Upper lobe of left lung (tissue), 6 donors: ENCODE measurements around the gene ZNF816. TPM values are rescaled to one million over a fixed set of nuclear protein-coding genes. Genes with fewer than 3 reads are reported as not detected.
"Not testable (repeated sequence)": the region's sequence is repeated elsewhere in the genome, so short reads cannot be mapped to it uniquely, and the experiment has no call there.

ENCODE experiments used
- ATAC-seq, 2 donors: fragments of 200-7000 bp; cut with Tn5 transposase; one replicate each; pipeline ENCODE4 v1.9.1; 2022; ENCODE audit warnings: mild to moderate bottlenecking in 2 of 2, moderate library complexity in 2 of 2; ENCODE audit not compliant: low FRiP score in 2 of 2
- DNase-seq, 2 donors: peaks; one replicate each; pipeline ENCODE4 v3.0.0-alpha.2; 2019 to 2020
- H3K27ac ChIP-seq, 4 donors: fragments of 200-600 bp; sonication (generic); one replicate each; pipeline ENCODE4 v1.5.1; 2016 to 2019
- H3K27me3 ChIP-seq, 4 donors: fragments of 200-600 bp; sonication (generic); one replicate each; pipeline ENCODE4 v1.5.1; 2017 to 2019
- H3K36me3 ChIP-seq, 4 donors: fragments of 200-600 bp; sonication (generic); one replicate each; pipeline ENCODE4 v1.5.1; 2016 to 2019
- H3K4me1 ChIP-seq, 4 donors: fragments of 200-600 bp; sonication (generic); one replicate each; pipeline ENCODE4 v1.5.1; 2018 to 2019
- H3K4me3 ChIP-seq, 4 donors: fragments of 200-600 bp; sonication (generic); one replicate each; pipeline ENCODE4 v1.5.1; 2017 to 2019; ENCODE audit warnings: mild to moderate bottlenecking in 2 of 4, moderate library complexity in 1 of 4
- H3K9me3 ChIP-seq, 4 donors: fragments of 200-600 bp; sonication (generic); one replicate each; pipeline ENCODE4 v1.5.1; 2018 to 2019
- EP300 ChIP-seq, 4 donors: sonication (generic); formaldehyde crosslinking; IDR thresholded peaks; one replicate each; pipeline ENCODE4 v1.5.1; 2017; ENCODE audit warnings: antibody characterized with exemption in 4 of 4, control low read depth in 2 of 4
- POLR2A ChIP-seq, 4 donors: fragments of 450-650 bp; IDR thresholded peaks; one replicate each; pipeline ENCODE4 v1.5.1; 2016 to 2017; ENCODE audit warnings: antibody characterized with exemption in 4 of 4, mild to moderate bottlenecking in 2 of 4
- POLR2AphosphoS5 ChIP-seq, 2 donors: sonication (generic); formaldehyde crosslinking; IDR thresholded peaks; one replicate each; pipeline ENCODE4 v1.5.1; 2017; ENCODE audit warnings: antibody characterized with exemption in 2 of 2
- WGBS, 2 donors: methylation state at CpG; one replicate each; pipeline ENCODE4 v1.1.5; 2017 to 2018; 5-methylcytosine and 5-hydroxymethylcytosine counted together
- total RNA-seq, 6 donors: library from RNA; depleted of rRNA in 4 of 6; stranded (reverse); fragments of >200 nt in 4 of 6; gene quantifications; one replicate each; pipeline versions ENCODE4 v1.1.0 to v1.2.1, GENCODE V29; 2016 to 2021
- TF ChIP-seq, protein P1 (sequence below), 6 experiments: fragments of 450-650 bp in 4 of 6; fragments of 200-600 bp in 2 of 6; sonication (generic) in 2 of 6; IDR thresholded peaks; one replicate each; pipeline ENCODE4 v1.5.1; 2016 to 2019; ENCODE audit warnings: antibody characterized with exemption in 6 of 6
- donor health status: DM: no; HTN: no; CAD: no; lungs with moderate emphysema.
- donor health status: DM: no; HTN: yes; CAD: no; lungs with severe emphysema.

Gene ZNF816
- total RNA-seq, 6 donors from 2014 or later = 6.7 to 14.6 (median 8.8) TPM

DNA sequence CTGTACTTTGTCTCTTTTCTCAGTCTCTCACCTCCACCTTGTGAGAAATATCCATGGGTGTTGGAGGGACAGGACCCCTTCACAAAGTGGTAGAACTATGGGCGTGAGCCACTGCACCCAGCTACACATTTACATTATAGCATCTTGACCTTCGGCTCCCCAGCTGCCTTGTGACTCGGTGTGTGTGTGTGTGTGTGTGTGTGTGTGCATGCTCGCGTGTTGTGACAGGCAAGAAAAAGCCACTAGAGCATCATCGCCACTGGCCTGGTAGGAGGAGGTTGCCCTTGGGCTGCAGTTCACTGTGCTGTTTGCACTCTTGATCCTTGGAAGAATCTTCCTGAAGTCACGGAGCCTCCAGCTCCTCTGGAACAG is 25.7 kb downstream of the ZNF816 start:
- H3K27me3 ChIP-seq = no peaks in the 10 kb centered on the region
- H3K27ac ChIP-seq = peak overlapping the region in 1 of 4 donors; percentile 21
- DNase-seq (no peak), ATAC-seq (peak in 1 of 2 donors; percentile 15)
- peaks cover 0 to 8% (median 0%) of the 10 kb centered on the region in 4 donors for H3K9me3 ChIP-seq
- H3K4me3 ChIP-seq = no peak overlapping the region
- WGBS, 2 donors = 76 to 85% methylated on average over 6 to 7 of the region's 7 CpGs
- peaks cover 0 to 18% (median 7%) of the 10 kb centered on the region in 4 donors for H3K4me1 ChIP-seq
- peaks cover 0 to 4% (median 0%) of the 10 kb centered on the region in 4 donors for H3K36me3 ChIP-seq
- TF ChIP-seq POLR2AphosphoS5 (IDR thresholded peaks at IDR 0.05) (no peak), POLR2A (IDR thresholded peaks at IDR 0.05) (no peak), EP300 (IDR thresholded peaks at IDR 0.05) (no peak)
- TF ChIP-seq, protein P1, sequence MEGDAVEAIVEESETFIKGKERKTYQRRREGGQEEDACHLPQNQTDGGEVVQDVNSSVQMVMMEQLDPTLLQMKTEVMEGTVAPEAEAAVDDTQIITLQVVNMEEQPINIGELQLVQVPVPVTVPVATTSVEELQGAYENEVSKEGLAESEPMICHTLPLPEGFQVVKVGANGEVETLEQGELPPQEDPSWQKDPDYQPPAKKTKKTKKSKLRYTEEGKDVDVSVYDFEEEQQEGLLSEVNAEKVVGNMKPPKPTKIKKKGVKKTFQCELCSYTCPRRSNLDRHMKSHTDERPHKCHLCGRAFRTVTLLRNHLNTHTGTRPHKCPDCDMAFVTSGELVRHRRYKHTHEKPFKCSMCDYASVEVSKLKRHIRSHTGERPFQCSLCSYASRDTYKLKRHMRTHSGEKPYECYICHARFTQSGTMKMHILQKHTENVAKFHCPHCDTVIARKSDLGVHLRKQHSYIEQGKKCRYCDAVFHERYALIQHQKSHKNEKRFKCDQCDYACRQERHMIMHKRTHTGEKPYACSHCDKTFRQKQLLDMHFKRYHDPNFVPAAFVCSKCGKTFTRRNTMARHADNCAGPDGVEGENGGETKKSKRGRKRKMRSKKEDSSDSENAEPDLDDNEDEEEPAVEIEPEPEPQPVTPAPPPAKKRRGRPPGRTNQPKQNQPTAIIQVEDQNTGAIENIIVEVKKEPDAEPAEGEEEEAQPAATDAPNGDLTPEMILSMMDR (IDR thresholded peaks at IDR 0.05) = no peak

DNA sequence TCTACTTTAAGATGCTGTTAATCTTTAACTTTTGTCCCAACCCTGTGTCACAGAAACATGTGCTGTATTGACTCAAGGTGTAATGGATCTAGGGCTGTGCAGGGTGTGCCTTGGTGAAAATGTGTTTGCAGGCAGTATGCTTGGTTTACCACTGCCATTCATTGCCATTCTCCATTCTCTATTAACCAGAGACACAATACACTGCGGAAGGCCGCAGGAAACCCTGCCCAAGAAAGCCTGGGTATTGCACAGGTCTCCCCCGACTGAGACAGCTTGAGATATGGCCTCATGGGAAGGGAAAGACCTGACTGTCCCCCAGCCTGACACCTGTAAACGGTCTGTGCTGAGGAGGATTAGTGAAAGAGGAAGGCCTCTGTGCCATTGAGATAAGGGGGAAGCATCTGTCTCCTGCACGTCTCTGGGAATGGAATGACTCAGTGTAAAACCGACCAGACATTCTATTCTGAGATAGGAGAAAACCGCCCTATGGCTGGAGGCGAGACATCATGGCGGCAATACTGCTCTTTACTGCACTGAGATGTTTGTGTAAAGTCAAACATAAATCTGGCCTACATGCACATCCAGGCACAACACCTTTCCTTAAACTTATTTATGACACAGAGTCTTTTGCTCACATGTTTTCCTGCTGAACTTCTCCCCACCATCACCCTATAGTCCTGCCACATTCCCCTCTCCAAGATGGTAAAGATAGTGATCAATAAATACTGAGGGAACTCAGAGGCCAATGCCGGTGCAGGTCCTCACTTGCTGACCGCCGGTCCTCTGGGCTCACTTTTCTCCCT is 26.3 kb downstream of the ZNF816 start:
- Histone ChIP-seq H3K36me3 (peaks cover 0 to 4% (median 0%) of the 10 kb centered on the region in 4 donors), H3K27ac (peak overlapping the region in 2 of 4 donors; percentile 21 to 42), H3K4me3 (no peak overlapping the region), H3K27me3 (no peaks in the 10 kb centered on the region), H3K4me1 (peaks cover 0 to 15% (median 6%) of the 10 kb centered on the region in 4 donors), H3K9me3 (peaks cover 0 to 8% (median 0%) of the 10 kb centered on the region in 4 donors)
- 53 to 60% methylated on average over 11 to 12 of the region's 12 CpGs for WGBS, 2 donors
- no peak for ATAC-seq
- TF ChIP-seq POLR2AphosphoS5 (IDR thresholded peaks at IDR 0.05) (no peak), POLR2A (IDR thresholded peaks at IDR 0.05) (no peak), EP300 (IDR thresholded peaks at IDR 0.05) (no peak)
- TF ChIP-seq, protein P1 (IDR thresholded peaks at IDR 0.05) = no peak
- no peak for DNase-seq

DNA sequence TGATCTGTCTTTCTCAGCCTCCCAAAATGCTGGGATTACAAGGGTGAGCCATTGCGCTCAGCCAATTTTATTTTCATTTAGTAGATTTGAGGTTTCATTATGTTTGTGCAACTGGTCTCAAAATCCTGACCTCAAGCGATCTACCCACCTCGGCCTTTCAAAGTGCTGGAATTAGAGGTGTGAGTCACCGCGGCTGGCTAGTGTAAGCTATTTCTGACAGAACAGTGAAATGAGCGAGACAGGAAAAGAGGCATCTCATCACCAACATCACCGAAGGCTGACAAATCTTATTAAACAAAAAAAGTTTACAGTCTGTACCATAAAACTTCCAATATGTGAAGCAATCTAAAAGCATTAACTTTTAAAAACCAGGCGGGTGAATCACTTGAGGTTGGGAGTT is 27.2 kb downstream of the ZNF816 start:
- H3K27ac ChIP-seq = peak overlapping the region in 1 of 4 donors; percentile 42

DNA sequence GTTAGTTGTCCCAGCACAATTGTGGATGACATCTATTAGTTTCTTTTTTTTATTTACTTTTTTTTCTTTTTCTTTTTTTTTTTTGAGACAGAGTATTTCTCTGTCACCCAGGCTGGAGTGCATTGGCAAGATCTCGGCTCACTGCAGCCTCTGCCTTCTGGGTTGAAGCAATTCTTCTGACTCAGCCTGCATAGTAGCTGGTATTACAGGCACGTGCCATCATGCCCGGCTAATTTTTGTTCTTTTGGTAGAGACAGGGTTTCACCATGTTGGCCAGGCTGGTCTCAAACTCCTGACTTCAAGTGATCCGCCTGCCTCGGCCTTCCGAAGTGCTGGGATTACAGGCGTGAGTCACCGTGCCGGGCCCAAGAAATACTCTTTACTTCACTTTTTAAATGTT is 38.0 kb downstream of the ZNF816 start:
- not testable (repeated sequence) for DNase-seq, H3K27me3 ChIP-seq, H3K4me3 ChIP-seq, H3K9me3 ChIP-seq, ATAC-seq
- Histone ChIP-seq H3K27ac (peak overlapping the region in 2 of 4 donors; percentile 87 to 88), H3K36me3 (peaks cover 0 to 21% (median 10%) of the 10 kb centered on the region in 4 donors), H3K4me1 (peaks cover 9 to 17% (median 13%) of the 10 kb centered on the region in 4 donors)
- WGBS, 2 donors = 86 to 89% methylated on average over 9 of the region's 9 CpGs

More for the DNA sequence above, 27.2 kb downstream of the ZNF816 start:
- ATAC-seq (no peak), DNase-seq (no peak)
- Histone ChIP-seq H3K27me3 (no peaks in the 10 kb centered on the region), H3K4me3 (no peak overlapping the region), H3K9me3 (peaks cover 0 to 8% (median 0%) of the 10 kb centered on the region in 4 donors), H3K4me1 (peaks cover 0 to 9% (median 4%) of the 10 kb centered on the region in 4 donors), H3K36me3 (peaks cover 0 to 4% (median 0%) of the 10 kb centered on the region in 4 donors)
- TF ChIP-seq EP300 (IDR thresholded peaks at IDR 0.05) (no peak), POLR2AphosphoS5 (IDR thresholded peaks at IDR 0.05) (no peak)
- WGBS, 2 donors = 84 to 85% methylated on average over 8 of the region's 8 CpGs

DNA sequence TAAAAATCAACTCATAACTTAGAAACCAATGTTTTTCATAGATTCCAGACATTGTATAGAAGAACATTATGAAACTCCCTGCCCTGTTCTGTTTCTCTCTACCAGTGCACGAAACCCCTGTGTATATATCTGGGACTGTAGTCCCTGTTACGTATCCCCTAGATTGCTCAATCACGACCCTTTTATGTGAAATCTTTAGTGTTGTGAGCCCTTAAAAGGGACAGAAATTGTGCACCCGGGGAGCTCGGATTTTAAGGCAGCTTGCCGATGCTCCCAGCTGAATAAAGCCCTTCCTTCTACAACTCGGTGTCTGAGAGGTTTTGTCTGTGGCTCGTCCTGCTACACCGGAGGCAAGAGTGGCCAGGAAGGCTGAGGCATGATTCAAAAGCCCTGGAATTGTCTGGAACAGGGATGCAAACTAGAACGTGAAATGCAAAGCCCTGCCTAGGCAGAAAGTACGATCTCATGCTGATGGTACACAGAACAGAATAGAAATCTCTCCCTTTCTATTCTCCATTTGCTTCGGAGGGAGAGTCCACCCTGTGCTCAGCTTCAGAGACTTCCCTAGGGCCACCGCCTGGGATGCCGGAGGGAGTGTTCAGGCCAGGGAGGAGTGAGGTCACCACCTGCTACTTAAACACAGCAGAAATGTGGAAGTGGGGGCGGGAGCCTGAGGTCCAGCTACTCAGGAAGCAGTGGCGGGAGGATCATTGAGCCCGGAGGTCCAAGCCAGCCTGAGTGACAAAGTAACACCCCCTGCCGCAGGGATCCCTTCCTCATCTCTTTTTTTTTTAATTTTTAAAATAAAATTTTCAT is 38.7 kb downstream of the ZNF816 start:
- H3K27ac ChIP-seq = peak overlapping the region; percentile 84 to 88 (median 86)
- peak; percentile 77 to 86 for ATAC-seq
- H3K4me1 ChIP-seq = peaks cover 9 to 17% (median 13%) of the 10 kb centered on the region in 4 donors
- no peaks in the 10 kb centered on the region for H3K9me3 ChIP-seq
- no peaks in the 10 kb centered on the region for H3K27me3 ChIP-seq
- H3K36me3 ChIP-seq = peaks cover 0 to 19% (median 7%) of the 10 kb centered on the region in 4 donors
- peak in 1 of 2 donors; percentile 90 for DNase-seq
- 25 to 26% methylated on average over 14 to 18 of the region's 18 CpGs for WGBS, 2 donors
- TF ChIP-seq POLR2A (IDR thresholded peaks at IDR 0.05) (peak in 1 of 4 donors; percentile 14), POLR2AphosphoS5 (IDR thresholded peaks at IDR 0.05) (peak in 1 of 2 donors; percentile 7), EP300 (IDR thresholded peaks at IDR 0.05) (no peak)
- TF ChIP-seq, protein P1 (IDR thresholded peaks at IDR 0.05) = no peak
- peak overlapping the region in 3 of 4 donors; percentile 58 to 74 (median 63) for H3K4me3 ChIP-seq
